Measurements from ENCODE around the gene HCLS1. TPM values are rescaled to one million over a fixed set of nuclear protein-coding genes. Genes with fewer than 3 reads are reported as not detected.
A peak's percentile ranks its signal among the peaks of the same experiment; 100 is the strongest.

HCLS1 gene
- total RNA-seq, 1 experiment from 2014 or later = 1.2 TPM

- peak within 1 kb of the TSS; percentile 64 for H3K56ac ChIP-seq (ENCODE audit: insufficient read length, low read depth, low read length)
- peak within 1 kb of the TSS; percentile 95 for H2BK5ac ChIP-seq (ENCODE audit: insufficient read length, low read length)
- H2BK12ac ChIP-seq (ENCODE audit: insufficient read length, low read depth, low read length) = peak within 1 kb of the TSS; percentile 93
- H3K4me2 ChIP-seq (ENCODE audit: insufficient read depth, insufficient read length, low read length) = peak within 1 kb of the TSS; percentile 38
- H3K4me3 Mint-ChIP-seq = peak within 1 kb of the TSS; percentile 39 to 69; a peak in 4 of 5 replicates
- H2AFZ ChIP-seq (ENCODE audit: low read length) = no peak within 1 kb of the TSS
- peak within 1 kb of the TSS; percentile 99 for H3K27ac ChIP-seq (ENCODE audit: insufficient read length, low read depth, low read length)
- H3K9ac ChIP-seq (ENCODE audit: extremely low read depth, insufficient read length, low read length) = peak within 1 kb of the TSS; percentile 62
- H3K14ac ChIP-seq (ENCODE audit: insufficient read depth, low read length) = peak within 1 kb of the TSS; percentile 90
- no peaks in the 10 kb centered on the region for H3K23me2 ChIP-seq (ENCODE audit: insufficient read length, low read depth, low read length, poor library complexity, severe bottlenecking)
- peak within 1 kb of the TSS; percentile 6 for H2BK20ac ChIP-seq (ENCODE audit: low read depth, low read length, poor library complexity, severe bottlenecking)
- peak within 1 kb of the TSS; percentile 51 for H4K91ac ChIP-seq (ENCODE audit: insufficient read length, low read depth, low read length)
- H3K27me3 Mint-ChIP-seq (ENCODE audit: low read depth) = no peaks in the 10 kb centered on the region
- peaks cover 12% of the 10 kb centered on the region; the same call in 1 of the 2 replicates for H3K4me1 ChIP-seq (ENCODE audit: insufficient read depth, low read length)
- TF ChIP-seq CTCF (conservative IDR thresholded peaks at IDR 0.05) = peak; percentile 41; the same call in 2 of the 3 replicates
- H3K27me3 ChIP-seq (ENCODE audit: insufficient read depth, low read length) = no peaks in the 10 kb centered on the region
- H3K9me3 ChIP-seq (ENCODE audit: control insufficient read depth, low read depth, low read length) = no peaks in the 10 kb centered on the region
- peak within 1 kb of the TSS; percentile 99 for H3K27ac Mint-ChIP-seq
- H4K5ac ChIP-seq (ENCODE audit: insufficient read length, low read depth, low read length) = peak within 1 kb of the TSS; percentile 91
- H3T11ph ChIP-seq (ENCODE audit: low read length) = peak within 1 kb of the TSS; percentile 83
- no peaks in the 10 kb centered on the region for H3K9me3 Mint-ChIP-seq
- H3K4ac ChIP-seq (ENCODE audit: low read depth, low read length) = peak within 1 kb of the TSS; percentile 2; the same call in 1 of the 2 replicates
- no CpG with 5 or more reads among the region's 11 CpGs for WGBS (ENCODE audit: extremely low coverage, insufficient read length, low lambda C conversion rate)
- no peaks in the 10 kb centered on the region; a peak in 2 of 7 replicates for H3K36me3 Mint-ChIP-seq (ENCODE audit: insufficient read depth in 1 of 3, low read depth in 3 of 3)
- H3K79me2 ChIP-seq (ENCODE audit: insufficient read depth, low read length) = no peaks in the 10 kb centered on the region
- DNase-seq = peak; percentile 98
- H2AK5ac ChIP-seq (ENCODE audit: insufficient read length, low read length) = peak within 1 kb of the TSS; percentile 58
- H3K23ac ChIP-seq (ENCODE audit: insufficient read length, low read depth, low read length) = no peak within 1 kb of the TSS
- H3K18ac ChIP-seq (ENCODE audit: insufficient read length, low read depth, low read length) = peak within 1 kb of the TSS; percentile 97
- no peaks in the 10 kb centered on the region for H3K79me1 ChIP-seq (ENCODE audit: insufficient read depth, low read depth, low read length, poor library complexity, severe bottlenecking)
- H4K20me1 ChIP-seq (ENCODE audit: control insufficient read depth, insufficient read depth, insufficient read length) = no peaks in the 10 kb centered on the region
- H2BK120ac ChIP-seq (ENCODE audit: low read depth, low read length, poor library complexity, severe bottlenecking) = peak within 1 kb of the TSS; percentile 93
- H3K4me1 Mint-ChIP-seq = peaks cover 51 to 55% of the 10 kb centered on the region in 2 experiments
- peak within 1 kb of the TSS; percentile 18 for H4K8ac ChIP-seq (replicated peaks; ENCODE audit: insufficient read length, low read depth, low read length)
- no peak within 1 kb of the TSS for H2BK15ac ChIP-seq (ENCODE audit: low read depth, low read length)
These were observed 67.6 kb downstream of the HCLS1 start, which contains the start of gene FBXO40 for GRCh38 chr3:121592856-121593702. Gene FBXO40, plus strand, starts transcription at chr3:121593379. Its CDS starts 27,197 bp downstream, at chr3:121620576.

Data from H9 (cell line).